BE2C (cell line): ENCODE data around the gene KLF13.

Source experiments
- DNase-seq: peaks from one replicate; pipeline ENCODE4 v3.0.0-alpha.2; 2020
- H3K27me3 ChIP-seq: fragments of 250-450 bp; sonication (Bioruptor Pico); 2 replicates; pipeline ENCODE4 v1.5.1; 2020; ENCODE audit warnings: mild to moderate bottlenecking
- H3K36me3 ChIP-seq: fragments of 250-450 bp; sonication (Bioruptor Pico); 2 replicates; pipeline ENCODE4 v1.5.1; 2020; ENCODE audit warnings: mild to moderate bottlenecking
- H3K4me1 ChIP-seq: fragments of 250-450 bp; sonication (Bioruptor Pico); 2 replicates; pipeline ENCODE4 v1.5.1; 2020
- H3K4me3 ChIP-seq: 2 replicates; pipeline ENCODE4 v1.5.1; 2011; ENCODE audit warnings: low read depth, low read length
- H3K9me3 ChIP-seq: fragments of 250-450 bp; sonication (Bioruptor Pico); 2 replicates; pipeline ENCODE4 v1.5.1; 2020
- CTCF ChIP-seq: IDR thresholded peaks from 2 replicates; pipeline ENCODE4 v1.5.1; 2012; ENCODE audit warnings: mild to moderate bottlenecking, low read depth, low read length

KLF13 gene

GRCh38 chr15:31360843-31361763, 34.5 kb downstream of the KLF13 start:
- Histone ChIP-seq H3K4me3 (no peak overlapping the region), H3K9me3 (no peaks in the 10 kb centered on the region), H3K36me3 (no peaks in the 10 kb centered on the region; the same call in 1 of the 2 replicates), H3K27me3 (no peaks in the 10 kb centered on the region), H3K4me1 (peaks cover 66% of the 10 kb centered on the region)
- TF ChIP-seq CTCF = no peak
- no peak for DNase-seq

- Histone ChIP-seq H3K4me1 (peaks cover 75% of the 10 kb centered on the region), H3K9me3 (no peaks in the 10 kb centered on the region), H3K27me3 (no peaks in the 10 kb centered on the region), H3K36me3 (no peaks in the 10 kb centered on the region), H3K4me3 (no peak overlapping the region)
- TF ChIP-seq CTCF = peak; percentile 32
- no peak for DNase-seq
Measured at GRCh38 chr15:31361764-31362515, 35.3 kb downstream of the KLF13 start.

- H3K36me3 ChIP-seq = no peaks in the 10 kb centered on the region
- TF ChIP-seq CTCF = no peak
- no peak for DNase-seq
- no peak overlapping the region for H3K4me3 ChIP-seq
- no peaks in the 10 kb centered on the region for H3K27me3 ChIP-seq
- H3K4me1 ChIP-seq = peaks cover 82% of the 10 kb centered on the region
- no peaks in the 10 kb centered on the region for H3K9me3 ChIP-seq
Measured at GRCh38 chr15:31362886-31363285, 36.3 kb downstream of the KLF13 start.

GRCh38 chr15:31364301-31365031, 37.8 kb downstream of the KLF13 start:
- H3K27me3 ChIP-seq = no peaks in the 10 kb centered on the region
- peaks cover 72% of the 10 kb centered on the region for H3K4me1 ChIP-seq
- H3K4me3 ChIP-seq = no peak overlapping the region
- H3K9me3 ChIP-seq = no peaks in the 10 kb centered on the region
- TF ChIP-seq CTCF = no peak
- peaks cover 5% of the 10 kb centered on the region for H3K36me3 ChIP-seq
- peak; percentile 80 for DNase-seq

GRCh38 chr15:31365032-31365654, 38.5 kb downstream of the KLF13 start:
- DNase-seq = no peak
- peaks cover 65% of the 10 kb centered on the region for H3K4me1 ChIP-seq

More at GRCh38 chr15:31365032-31365654, 38.5 kb downstream of the KLF13 start:
- Histone ChIP-seq H3K27me3 (no peaks in the 10 kb centered on the region), H3K36me3 (peaks cover 7% of the 10 kb centered on the region), H3K4me3 (no peak overlapping the region), H3K9me3 (no peaks in the 10 kb centered on the region)
- TF ChIP-seq CTCF = no peak
